Heart left ventricle (tissue), 13 donors: Measurements from ENCODE around the gene NCK2.

Source experiments
- POLR2A ChIP-seq, 2 donors: fragments of 450-650 bp; IDR thresholded peaks; one replicate each; pipeline ENCODE4 v1.6.1; 2017; ENCODE audit warnings: antibody characterized with exemption in 2 of 2, mild to moderate bottlenecking in 2 of 2, moderate library complexity in 2 of 2
- TF ChIP-seq, protein P1 (sequence below), 12 donors: fragments of 200-600 bp; sonication (generic) in 4 of 12; IDR thresholded peaks; one replicate each; pipeline versions ENCODE4 v1.5.0 to v1.8.0; 2018 to 2022; ENCODE audit warnings: antibody characterized with exemption in 12 of 12, mild to moderate bottlenecking in 5 of 12
- donor health status: ischemic (EF 13 %, LVEDD 7.1; RV severe dilation, severe dysfunction).
- donor health status: DM: no; HTN: yes; CAD: no.
- donor health status: DM: no; HTN: no; CAD: no.
- donor health status: ischemic (EF 25% LVEDD 6.9; RV normal size, moderate dysfunction).
- donor health status: ischemic (EF 25% LVEDD 5.7; RV mildly dilated, moderate dysfunction).
- donor health status: ischemic (EF 35%, LVEDD 5.7; RV mildly dilated, moderate dysfunction).
- donor health status: nonischemic (EF 11% LVEDD 7.7; RV severe dilation, severe dysfunction).
- donor health status: DM: yes; HTN: yes; CAD: no.
- donor health status: PGD.
- donor health status: ischemic (EF 29% LVEDD 5.4; RV normal size, mild dysfunction).
- donor health status: nonischemic (EF 23%, LVEDD 6.1; RV moderate dilation, normal function).

DNA sequence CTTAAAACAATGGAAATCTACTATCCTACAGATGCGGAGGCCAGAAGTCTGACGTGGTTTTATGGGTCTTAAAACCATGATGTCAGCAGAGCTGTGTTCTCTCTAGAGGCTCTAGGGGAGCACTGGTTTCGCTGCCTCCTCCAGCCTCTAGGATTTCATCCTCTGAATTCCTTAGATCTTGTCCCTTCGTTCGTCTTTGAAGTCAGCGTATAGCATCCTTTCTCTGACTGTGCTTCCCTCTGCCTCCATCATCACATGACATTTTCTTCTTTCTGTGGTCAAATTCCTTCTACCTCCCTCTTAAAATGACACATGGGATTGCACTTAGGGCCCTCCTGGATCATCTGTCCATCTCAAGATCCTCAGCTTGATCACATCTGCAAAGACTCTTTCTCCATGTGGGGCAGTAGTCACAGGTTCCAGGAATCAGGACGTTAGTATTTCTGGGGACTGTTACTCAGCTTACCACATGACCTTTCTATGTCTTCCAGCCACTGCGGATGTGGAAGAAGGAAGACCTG, 22.7 kb upstream of the NCK2 start:
- TF ChIP-seq, protein P1, sequence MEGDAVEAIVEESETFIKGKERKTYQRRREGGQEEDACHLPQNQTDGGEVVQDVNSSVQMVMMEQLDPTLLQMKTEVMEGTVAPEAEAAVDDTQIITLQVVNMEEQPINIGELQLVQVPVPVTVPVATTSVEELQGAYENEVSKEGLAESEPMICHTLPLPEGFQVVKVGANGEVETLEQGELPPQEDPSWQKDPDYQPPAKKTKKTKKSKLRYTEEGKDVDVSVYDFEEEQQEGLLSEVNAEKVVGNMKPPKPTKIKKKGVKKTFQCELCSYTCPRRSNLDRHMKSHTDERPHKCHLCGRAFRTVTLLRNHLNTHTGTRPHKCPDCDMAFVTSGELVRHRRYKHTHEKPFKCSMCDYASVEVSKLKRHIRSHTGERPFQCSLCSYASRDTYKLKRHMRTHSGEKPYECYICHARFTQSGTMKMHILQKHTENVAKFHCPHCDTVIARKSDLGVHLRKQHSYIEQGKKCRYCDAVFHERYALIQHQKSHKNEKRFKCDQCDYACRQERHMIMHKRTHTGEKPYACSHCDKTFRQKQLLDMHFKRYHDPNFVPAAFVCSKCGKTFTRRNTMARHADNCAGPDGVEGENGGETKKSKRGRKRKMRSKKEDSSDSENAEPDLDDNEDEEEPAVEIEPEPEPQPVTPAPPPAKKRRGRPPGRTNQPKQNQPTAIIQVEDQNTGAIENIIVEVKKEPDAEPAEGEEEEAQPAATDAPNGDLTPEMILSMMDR (IDR thresholded peaks at IDR 0.05), result no peak
- TF ChIP-seq POLR2A (IDR thresholded peaks at IDR 0.05), result no peak
